Cardiac fibroblast (primary cell): ENCODE results near the gene PLA2G4D.

Experiments used
- DNase-seq, 2 donors: peaks; one replicate each; pipeline versions ENCODE4 v3.0.0 to v3.0.0-alpha.2; 2010; ENCODE audit warnings: low read depth in 2 of 2
- H3K4me3 ChIP-seq, 2 donors: replicated peaks in 1 of 2; 1 replicate in 1 of 2; 2 replicates in 1 of 2; pipeline ENCODE4 v1.5.1; 2011; ENCODE audit warnings: low read depth in 2 of 2, low read length in 2 of 2, mild to moderate bottlenecking in 2 of 2, moderate library complexity in 1 of 2
- CTCF ChIP-seq: IDR thresholded peaks from one replicate; pipeline ENCODE4 v1.5.1; 2011; ENCODE audit warnings: low read depth, mild to moderate bottlenecking, low read length, inconsistent platforms

PLA2G4D gene

DNA sequence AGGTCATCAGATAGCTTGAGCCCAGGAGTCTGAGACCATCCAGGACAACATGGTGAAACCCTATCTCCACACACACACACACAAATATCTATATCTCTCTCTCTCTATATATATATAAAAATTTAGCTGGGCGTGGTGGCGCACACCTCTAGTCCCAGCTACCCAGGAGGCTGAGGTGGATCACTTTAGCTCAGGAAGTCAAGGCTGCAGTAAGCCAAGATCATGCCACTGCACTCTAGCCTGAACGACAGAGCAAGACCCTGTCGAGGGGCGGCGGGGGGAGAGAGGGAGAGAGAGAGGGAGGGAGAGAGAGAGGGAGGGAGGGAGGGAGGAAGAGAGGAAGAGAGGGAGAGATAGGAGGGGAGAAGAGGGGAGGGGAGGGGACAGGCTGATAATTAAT is 34.1 kb upstream of the PLA2G4D start:
- no peak overlapping the region for H3K4me3 ChIP-seq
- DNase-seq = no peak
- TF ChIP-seq CTCF = no peak

DNA sequence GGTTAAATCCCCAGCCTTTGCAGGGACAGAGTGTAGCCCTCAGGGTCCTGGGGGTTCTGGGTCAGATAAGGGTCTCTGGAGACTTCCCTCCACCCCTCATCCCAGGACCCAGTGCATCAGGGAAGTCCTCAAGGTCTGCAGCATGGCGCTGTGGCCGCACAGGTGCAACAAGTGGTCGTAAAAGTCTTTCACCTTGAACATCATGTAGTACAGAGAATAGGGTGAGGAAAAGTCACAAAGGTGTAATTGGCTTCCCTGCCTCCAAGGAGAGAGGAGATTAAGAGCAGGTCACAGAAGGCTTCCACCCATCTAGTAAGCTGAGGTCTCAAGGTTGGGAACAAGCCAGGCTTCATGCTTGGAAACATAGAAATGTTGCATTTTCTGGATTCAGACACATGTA is 29.2 kb upstream of the PLA2G4D start:
- DNase-seq = no peak
- H3K4me3 ChIP-seq = no peak overlapping the region
- no peak for TF ChIP-seq CTCF

- no peak for DNase-seq
- H3K4me3 ChIP-seq = no peak overlapping the region
- no peak for TF ChIP-seq CTCF
Observed at GRCh38 chr15:42121682-42122081, 27.3 kb upstream of the PLA2G4D start.

GRCh38 chr15:42121021-42121420 is 26.7 kb upstream of the PLA2G4D start:
- DNase-seq = no peak
- no peak overlapping the region for H3K4me3 ChIP-seq
- TF ChIP-seq CTCF = no peak

- no peak for TF ChIP-seq CTCF
- H3K4me3 ChIP-seq = no peak overlapping the region
- DNase-seq = no peak
Observed at GRCh38 chr15:42120285-42120684, 25.9 kb upstream of the PLA2G4D start.

DNA sequence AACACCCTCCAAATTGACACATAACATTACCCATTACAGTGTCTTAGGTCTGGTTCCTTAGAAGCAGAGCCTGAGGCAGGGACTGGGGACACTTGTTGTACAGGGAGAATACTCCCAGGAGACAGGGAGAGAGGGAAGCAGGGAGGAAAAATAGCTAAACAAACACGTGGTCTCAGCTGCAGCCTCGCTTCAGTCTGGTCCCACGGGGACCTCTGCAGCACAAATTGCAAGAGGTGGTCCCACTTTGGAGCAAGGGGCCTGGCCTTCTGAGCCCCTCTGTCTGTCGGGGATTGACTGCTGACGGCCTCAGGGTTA is 25.0 kb upstream of the PLA2G4D start:
- H3K4me3 ChIP-seq = no peak overlapping the region
- no peak for DNase-seq
- no peak for TF ChIP-seq CTCF

DNA sequence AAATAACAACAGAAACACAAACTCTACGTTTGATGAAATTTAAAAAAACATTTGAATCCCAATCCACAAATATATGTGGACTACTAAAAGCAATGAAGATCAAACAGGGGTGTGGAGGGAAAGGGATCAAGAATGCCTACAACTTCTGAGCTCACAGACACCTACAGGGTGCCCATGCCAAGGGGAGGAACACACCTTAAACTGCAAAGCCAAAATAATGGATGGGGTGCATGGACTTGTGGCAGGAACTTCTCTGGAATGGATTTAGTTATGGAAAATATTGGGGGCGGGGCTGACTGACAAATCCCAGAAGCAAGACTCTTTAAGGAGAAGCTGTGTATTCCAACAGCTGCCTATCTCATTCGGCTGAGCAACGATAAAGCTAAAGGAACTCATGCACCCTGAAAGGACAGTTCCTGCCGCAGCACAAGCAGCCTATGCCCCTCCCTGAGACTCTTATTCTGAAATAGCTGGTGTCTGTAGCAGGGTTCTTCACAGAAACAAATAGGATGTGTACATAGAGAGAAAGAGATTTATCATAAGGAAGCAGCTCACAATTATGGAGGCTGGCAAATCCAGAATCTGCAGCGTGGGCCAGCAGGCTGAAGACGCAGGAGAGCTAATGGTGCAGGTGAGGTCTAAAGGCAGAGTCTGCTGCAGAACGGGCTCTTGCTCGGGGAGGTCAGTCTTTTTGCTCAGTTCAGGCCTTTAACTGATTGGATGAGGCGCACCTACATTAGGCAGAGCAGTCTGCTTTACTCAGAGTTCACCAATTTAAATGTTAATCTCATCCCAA is 24.5 kb upstream of the PLA2G4D start:
- DNase-seq = peak in 1 of 2 donors; percentile 31
- no peak overlapping the region for H3K4me3 ChIP-seq
- no peak for TF ChIP-seq CTCF
